Activated gamma-delta T cell treated with Interleukin-2 at 50 U/mL for 16 hours (primary cell): Measurements from ENCODE around the gene ANKRD55.
A peak's percentile ranks its signal among the peaks of the same experiment; 100 is the strongest.
"Not testable (repeated sequence)": the region's sequence is repeated elsewhere in the genome, so short reads cannot be mapped to it uniquely, and the experiment has no call there.

Experiments
- DNase-seq: peaks from one replicate; pipeline ENCODE4 v3.0.0-alpha.2; 2020

ANKRD55 gene

DNA sequence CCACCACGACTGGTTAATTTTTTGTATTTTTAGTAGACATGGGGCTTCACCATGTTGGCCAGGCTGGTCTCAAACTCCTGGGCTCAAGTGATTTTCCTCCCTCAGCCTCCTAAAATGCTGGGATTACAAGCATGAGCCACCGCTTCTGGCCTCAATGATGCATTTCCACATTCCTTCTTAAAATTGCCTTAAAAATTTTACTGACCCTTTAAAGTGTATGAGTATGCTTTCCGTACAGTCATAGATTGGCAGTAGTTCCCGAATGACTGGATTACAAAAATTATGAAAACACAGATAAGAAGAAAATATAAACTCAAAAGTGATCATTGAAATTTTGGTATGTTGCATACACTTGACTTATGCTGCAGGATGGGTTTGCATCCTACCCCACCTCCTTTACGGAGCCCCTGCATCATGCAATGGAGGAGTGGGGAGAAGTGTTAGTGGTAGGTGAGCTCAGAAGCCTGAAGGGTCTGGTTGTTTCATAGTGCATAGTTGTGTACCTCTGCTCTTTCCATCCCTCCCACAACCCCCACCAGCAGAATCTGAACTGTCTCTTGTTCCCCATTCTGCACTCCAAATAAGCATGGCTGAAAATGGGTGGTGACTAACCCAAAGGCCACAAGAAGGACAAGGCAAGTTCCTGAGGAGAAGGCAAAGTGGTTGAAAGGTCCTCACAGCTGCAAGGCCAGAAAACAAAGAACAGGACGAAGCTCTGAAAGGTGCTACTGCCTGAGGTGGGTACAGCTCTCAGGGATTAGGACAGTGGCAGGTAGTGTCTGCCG is 26.8 kb downstream of the ANKRD55 start:
- no peak for DNase-seq

DNA sequence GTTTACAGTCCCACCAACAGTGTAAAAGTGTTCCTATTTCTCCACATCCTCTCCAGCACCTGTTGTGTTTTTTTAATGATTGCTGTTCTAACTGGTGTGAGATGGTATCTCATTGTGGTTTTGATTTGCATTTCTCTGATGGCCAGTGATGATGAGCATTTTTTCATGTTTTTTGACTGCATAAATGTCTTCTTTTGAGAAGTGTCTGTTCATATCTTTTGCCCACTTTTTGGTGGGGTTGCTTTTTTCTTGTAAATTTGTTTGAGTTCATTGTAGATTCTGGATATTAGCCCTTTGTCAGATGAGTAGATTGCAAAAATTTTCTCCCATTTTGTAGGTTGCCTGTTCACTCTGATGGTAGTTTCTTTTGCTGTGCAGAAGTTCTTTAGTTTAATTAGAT is 29.2 kb downstream of the ANKRD55 start:
- DNase-seq = not testable (repeated sequence)

DNA sequence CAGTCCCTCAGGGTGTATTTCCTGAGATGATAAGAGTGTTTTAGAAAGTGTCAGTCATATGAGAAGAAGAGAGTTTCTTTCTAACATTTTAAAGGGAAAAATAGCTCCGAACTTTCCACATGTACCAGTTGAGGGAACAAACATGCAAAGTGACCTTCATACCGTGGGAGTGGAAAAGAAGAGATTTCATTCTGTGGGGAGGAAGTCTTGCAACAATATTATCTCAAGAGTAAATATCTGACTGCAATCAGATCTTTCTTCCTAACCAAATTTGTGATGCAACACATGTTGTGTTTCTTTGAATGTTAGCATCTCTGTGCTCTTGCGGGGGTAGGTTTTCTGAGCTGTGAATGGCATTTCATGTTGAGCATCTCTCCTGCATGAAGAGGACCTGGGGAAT is 30.6 kb downstream of the ANKRD55 start:
- no peak for DNase-seq

DNA sequence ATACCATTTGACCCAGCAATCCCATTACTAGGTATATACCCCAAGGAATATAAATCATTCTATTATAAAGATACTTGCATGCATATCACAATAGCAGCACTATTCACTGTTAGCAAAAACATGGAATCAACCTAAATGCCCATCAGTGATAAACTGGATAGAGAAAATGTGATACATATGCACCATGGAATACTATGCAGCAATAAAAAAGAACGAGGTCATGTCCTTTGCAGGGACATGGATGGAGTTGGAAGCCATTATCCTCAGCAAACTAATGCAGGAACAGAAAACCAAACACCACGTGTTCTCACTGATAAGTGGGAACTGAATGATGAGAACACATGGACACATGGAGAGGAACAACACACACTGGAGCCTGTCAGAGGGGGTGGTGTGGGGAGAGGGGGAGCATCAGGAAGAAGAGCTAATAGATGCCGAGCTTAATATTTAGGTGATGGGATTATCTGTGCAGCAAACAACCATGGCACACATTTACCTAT is 31.3 kb downstream of the ANKRD55 start:
- DNase-seq = not testable (repeated sequence)

DNA sequence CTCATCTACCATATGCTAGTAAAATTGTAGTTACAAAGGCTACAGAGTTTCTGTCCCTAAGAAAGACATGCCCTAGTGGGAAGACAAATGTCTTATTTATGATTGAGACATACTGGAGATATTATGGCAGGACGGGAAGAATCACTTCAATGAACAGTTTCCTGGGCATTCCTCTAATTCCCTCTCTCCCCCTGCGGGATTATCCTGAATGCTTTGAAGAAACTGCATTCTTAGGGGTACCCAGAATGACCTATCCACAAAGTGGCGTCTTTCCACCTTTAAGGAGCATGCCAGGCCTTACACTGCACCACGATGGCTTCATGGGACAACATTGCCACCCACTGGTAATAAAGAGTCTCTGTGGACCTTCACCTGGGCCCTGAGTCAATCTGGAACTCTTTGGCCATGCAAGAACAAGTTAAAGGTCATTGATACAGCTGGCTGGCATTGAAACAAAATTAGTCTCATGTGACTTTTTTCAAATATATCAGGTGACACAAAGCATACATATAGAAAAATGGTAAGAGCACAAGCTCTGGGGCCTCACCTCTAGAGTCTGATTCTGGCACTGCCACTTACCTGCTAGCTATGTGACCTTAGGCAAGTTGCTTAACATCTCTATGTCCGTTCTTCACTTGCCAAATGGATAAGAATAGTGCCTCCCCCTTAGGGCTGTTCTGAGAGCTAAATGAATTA is 32.0 kb downstream of the ANKRD55 start:
- DNase-seq = peak; percentile 30

DNA sequence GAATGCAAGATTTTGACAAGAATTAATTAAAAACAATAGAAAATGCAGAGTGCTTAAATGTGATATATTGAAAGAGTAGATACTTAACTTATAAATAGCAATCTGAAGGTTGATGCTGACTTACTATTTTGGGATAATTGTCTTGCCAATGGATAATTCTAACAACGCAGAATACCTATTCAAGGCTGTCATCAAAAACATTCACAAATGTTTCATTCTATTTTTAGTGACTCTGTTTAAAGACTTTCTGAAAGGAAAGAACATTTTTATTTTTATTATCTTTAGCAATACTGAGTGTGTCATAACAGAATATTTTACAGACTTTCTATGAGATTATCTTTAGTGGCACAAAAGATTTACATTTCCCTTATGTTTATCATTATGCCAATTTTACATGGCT is 38.1 kb downstream of the ANKRD55 start:
- no peak for DNase-seq

DNA sequence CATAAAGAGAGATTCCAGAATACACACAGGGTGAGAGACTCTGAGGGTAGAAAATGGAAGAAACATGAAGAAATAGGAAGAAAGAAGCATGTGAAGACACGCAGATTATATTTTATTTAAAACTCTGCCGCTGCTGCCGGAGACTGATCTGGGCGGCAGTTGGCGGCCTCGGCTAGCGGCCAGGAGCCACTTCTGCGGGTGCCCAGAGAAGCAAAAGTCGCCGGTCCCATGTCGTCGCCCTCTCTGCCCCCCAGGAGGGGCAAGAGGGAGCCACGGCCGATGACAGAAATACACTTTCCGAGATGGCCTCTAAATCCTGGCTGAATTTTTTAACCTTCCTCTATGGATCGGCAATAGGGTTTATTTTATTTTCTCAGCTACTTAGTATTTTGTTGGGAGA is 40.9 kb downstream of the ANKRD55 start:
- DNase-seq = no peak

DNA sequence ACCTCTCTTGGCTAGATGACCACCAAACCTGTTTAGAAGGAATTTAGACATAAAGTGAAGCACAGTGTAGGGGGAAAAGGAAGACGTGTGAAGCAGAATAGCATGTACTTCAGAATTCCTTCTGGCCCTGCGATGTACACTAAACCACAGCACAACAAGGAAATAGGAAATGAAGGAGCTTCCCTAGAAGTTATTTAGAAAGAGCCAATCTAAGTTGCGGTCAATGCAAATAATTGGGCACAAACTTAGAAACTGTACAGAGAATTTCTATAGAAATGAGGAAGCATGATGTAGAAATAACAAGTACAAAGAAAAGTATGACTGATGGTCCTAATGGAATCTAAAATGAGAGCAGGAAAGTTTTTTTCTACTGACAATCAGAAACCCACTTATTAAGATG is 41.5 kb downstream of the ANKRD55 start:
- no peak for DNase-seq

DNA sequence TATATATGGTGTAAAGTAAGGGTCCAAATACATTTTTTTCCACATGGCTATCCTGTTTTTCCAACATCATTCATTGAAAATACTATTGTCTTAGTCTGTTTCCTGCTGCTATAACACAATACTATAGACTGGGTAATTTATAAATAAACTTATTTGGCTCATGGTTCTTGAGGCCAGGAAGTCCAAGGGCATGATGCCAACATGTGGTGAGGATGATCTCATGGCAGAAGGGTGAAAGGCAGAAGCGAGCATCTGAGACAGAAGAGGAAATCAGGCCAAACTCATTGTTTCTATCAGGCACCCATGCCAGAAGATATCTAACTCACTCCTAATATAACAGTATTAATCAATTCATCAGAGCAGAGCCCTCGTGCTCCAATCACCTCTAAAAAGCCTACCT is 42.6 kb downstream of the ANKRD55 start:
- DNase-seq = peak; percentile 7

DNA sequence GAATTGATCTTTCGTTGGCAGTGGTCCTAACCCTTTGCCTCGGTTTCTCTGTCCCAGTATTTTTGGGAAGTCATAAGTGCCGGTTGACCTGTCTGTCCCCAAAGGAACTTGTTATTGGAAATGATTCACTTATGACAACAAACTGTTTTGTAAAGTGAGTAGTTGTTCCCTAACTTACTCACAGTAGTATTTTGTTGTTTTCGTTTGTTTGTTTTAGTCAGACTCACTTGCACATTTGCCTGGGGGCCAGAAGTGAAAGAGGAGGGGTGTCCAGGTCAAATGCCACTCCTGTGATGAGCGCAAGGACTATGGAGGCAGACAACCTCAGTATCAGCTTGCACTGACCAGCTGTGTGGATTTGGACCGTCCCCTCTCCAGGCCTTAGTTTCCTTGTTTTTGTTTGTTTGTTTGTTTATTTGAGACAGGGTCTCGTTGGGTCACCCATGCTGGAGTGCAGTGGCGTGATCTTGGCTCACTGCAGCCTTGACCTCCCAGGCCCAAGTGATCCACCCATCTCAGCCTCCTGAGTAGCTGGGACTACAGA is 47.3 kb downstream of the ANKRD55 start:
- no peak for DNase-seq

DNA sequence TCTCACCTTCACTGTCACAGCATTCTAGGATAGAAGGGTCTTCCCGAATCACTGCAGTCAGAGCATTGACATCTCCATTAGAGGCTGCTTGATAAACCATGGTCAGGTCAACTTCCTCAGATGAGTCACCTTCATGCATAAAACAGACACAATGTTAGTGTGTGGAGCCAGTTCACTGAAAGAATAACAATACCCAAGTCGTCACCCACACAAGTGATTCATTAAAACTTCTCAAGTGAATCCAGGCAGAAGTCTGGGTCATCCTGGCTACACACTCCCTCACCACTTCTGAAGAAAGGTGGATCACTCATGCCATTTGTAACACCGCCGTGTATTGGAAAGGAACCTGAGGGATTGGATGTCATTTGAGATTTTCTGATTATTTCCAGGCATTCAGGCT is 49.6 kb downstream of the ANKRD55 start:
- DNase-seq = no peak

DNA sequence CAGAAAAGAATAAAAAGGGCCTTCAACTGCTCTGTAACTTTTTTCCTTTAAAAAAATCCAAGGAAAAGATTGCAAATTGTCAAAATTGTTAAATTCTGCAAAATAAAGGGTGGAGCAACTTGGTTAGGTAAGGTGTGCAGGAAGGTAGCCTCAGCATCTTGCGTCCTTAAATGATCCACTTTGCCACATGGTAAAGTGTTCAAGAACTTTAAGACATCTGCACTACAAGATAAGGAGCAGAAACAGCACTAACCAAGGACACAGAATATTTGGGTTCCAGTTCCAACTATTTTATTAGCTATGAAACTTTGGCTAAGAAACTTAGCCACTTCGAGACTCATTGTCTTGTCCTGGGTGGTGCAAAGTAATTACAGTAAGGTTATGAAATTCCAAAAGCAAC is 53.7 kb downstream of the ANKRD55 start:
- DNase-seq = no peak

DNA sequence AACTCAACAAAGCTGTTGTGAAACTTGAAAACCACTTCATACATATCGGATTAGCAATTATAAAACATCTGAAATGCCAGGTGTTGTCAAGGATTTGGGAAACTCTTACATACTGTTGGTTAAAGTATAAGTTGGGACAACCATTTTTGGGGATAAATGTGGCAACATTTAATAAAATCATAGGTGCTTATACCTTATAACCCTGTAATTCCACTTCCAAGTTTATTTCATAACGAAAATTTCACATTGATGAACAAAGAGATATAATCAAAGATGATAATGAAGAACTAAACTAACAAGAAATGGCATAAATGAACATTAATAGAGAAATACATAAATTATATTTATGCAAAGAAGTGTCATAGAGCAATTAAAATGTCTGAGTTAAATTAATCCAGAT is 54.3 kb downstream of the ANKRD55 start:
- DNase-seq = no peak

DNA sequence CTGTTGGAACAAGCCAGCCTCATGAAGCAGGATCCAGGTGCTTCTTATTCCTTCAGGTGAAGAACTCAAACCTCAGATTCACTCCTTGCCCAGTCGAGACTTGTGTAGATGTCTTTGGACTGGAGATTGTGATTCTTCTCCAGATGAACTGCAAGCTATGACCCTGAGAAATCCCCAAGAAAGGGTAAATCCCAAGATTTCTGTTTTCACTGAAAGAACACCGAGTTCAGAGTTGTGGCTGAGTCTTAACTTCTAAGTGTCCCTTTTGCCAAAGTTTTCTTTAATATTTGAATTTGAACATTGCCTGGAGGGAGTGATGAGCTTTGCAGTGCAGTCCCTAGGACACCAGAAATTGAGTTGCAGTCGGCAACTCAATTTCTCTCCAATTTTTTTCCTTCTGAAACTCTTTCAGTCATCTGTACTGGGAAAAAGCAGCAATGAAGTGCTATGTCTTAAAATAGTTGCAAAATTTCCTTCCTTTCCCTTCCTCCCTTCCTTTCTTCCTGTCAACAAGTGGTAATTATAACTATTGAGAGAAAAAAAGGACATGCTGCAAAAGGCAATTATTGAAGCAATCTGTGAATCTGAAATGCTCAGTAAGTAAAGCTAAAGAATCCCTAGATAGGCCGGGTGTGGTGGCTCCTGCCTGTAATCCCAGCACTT is 56.1 kb downstream of the ANKRD55 start:
- DNase-seq = no peak

DNA sequence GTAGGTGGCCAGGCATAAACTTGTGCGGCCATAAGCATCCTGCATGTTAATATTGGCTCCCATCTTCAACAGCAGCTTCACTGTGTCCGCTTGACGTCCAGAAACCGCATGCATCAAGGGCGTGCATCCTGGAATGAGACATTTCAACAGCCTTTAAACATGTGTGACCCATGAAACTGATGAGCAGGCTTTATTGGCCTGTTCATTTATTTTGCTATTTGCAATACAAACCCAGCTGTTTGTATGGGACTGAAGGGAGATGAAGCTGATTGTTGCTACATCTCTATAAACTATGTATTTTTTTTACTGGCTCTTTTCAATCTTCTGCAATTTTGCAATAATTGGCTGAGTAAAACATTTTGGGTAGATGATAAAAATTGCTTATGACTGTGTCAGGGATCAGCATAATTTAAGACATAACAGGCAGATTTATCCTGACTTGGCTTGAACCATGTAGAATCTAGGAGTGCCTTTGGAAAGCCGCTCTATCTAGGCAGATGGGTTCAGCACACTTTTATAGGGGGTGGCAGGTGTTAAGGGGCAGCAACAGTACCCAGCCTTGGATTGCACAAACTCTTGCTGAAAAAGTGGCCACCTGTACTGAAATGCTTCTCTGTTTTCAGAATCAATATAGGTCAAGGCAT is 56.9 kb downstream of the ANKRD55 start:
- no peak for DNase-seq

DNA sequence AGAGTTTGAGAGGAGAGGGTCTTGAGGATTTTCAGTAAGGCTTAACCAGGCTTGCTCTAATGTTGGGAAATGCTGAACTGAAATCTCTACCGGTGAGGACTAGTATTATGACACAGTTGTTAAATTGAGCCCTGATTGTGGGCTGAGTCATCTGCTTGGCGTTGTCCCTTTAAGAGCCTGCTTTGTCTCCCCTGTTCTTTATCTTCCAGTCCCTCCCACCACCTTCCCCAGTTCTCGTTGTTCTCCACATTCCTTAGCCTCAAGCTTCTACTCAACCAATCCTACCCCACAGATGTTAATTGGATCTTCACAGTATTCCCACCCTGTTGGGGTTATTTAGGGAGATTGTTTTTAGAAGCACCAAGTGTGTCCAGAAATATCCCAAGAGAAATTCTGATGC is 57.6 kb downstream of the ANKRD55 start:
- DNase-seq = no peak

DNA sequence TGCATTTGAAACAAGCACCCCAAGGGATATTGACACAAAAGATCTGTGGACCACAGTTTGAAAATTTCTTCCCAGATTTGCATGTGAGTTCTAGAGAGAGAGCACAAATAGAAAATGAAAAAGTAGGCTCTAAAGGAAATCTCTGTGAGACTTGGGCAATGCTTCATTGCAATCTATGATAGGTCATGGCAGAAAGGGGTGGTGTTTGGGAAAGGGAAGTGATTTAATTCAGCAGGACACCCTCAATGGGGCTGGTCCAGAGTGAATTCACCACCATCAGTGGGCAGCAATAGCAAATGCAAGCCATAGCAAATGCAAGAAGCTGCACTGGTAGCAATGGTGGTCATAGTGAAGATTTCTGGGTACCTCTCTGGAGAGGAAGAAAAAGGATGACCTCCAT is 58.1 kb downstream of the ANKRD55 start:
- DNase-seq = no peak

DNA sequence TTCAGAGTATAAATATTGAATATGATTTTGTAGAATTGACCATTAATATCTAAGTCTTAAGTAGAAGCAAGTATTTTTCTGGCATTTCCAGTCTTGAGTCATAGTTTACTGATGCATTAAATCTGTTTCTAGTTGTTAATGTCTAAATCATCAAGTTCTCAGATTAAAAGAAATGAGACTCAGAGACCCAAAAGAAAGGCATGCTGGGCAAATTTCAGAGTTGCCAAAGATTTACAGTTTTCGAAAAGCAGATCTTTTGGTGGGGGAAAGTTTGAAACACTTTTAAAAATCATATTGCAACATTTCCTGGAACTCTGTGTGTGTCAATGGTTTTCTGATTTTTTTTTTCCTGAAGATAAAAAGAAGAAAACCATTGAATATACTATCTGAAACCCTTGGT is 60.9 kb downstream of the ANKRD55 start:
- DNase-seq = no peak

DNA sequence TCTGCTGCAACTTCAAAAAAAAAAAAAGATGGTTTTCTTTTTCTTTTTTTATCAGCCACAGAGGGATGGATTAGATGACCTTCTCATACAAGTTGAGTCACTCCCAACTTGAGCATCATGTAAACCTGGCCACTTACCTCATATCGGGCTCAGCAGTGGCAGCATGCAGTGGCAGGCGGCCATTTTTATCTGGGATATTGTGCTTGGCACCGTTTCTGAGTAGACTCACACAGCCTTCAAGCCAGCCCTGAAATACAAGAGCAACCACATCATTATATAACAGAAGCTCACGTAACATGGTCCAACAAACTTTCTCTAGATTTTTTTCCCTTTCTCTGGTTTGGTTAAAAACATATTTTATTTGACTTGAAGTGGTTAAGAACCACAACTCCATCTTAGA is 62.6 kb downstream of the ANKRD55 start:
- DNase-seq = no peak

DNA sequence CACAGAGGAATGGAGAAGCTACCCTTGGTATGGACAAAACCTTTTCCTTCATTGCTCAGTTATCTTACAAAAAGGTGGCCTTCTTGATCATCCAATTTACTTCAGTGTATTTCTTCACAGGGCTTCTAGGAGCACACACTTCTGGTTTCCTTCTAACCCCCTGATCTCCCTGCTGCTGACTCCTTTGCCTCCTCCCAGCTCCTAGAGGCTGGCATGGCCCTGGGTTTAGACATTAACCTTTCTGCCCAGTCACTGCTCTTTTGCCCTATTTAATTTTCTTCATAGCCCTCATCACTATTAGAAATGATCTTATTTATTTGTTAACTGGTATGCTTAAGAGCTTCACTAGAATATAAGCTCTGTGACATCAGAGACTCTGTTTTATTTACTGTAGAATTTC is 63.2 kb downstream of the ANKRD55 start:
- no peak for DNase-seq

DNA sequence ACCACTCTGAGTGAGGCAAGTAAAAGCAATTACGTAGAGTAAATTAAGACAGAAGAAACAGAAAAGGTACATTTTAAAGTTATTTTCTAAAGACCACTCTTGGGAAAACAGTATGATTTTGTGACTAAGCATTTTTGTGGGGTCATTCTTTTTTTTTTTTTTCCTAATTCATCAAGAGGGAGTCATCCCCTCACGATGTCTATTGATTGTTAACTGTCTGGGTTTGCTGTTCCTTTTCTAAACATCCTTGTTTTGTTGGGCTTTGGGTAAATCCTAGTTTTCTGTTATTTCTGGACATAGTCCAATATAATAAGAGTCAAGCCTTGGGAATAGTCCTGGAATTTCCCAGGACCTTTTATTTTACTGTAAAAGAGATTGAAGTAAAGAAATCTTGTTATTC is 63.8 kb downstream of the ANKRD55 start:
- DNase-seq = no peak

DNA sequence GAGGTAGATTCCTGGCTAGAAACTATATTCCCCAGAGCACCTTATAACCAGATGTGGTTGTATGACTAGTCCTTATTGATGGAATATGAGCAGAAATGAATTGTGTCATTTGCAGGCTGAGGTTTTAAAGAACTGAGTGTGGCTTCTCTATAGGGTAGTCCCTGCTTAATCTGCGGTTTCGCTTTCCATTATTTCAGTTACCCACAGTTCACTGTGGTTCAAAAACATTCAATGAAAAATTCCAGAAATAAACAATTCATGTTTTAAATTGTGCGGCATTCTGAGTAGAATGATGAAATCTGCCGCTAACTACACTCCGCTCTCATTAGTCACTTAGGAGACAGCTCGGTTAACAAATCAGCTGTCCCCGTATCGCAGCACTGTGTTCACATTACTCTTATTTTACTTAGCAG is 65.1 kb downstream of the ANKRD55 start:
- no peak for DNase-seq

DNA sequence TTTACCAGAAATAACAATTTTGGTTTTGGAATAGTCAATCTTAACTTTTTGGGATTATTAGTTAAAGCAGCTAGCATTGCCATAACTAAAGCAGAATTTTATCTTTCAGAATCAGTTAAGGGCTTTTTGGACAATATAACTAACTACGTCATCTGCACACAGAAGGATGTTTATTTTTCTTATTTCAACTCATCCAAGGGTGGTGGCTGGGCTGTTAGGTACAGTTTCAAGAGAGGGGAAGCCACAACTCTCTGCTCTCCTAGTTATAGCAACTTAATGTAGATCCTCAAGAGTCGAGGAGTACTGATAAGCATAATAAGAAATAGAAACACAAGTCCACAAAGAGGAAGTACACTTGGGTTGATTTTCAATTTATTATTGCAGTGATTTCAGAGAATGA is 65.6 kb downstream of the ANKRD55 start:
- DNase-seq = no peak
